Neural cell (in vitro differentiated cells): ENCODE data around the gene PPM1L. TPM values are rescaled to one million over a fixed set of nuclear protein-coding genes. Genes with fewer than 3 reads are reported as not detected.

ENCODE experiments used
- H2AFZ ChIP-seq: fragments of 200-600, 300-800 bp; sonication (generic), shearing (Covaris generic); 2 replicates; pipeline ENCODE4 v1.6.0; 2014; ENCODE audit warnings: low read depth, mild to moderate bottlenecking, antibody characterized with exemption, low read length, moderate library complexity
- H3F3A ChIP-seq: fragments of 200-600 bp; shearing (Covaris generic); 2 replicates; pipeline ENCODE4 v1.6.1; 2016; ENCODE audit warnings: mild to moderate bottlenecking, moderate library complexity, mixed read lengths, antibody characterized with exemption, low read length; ENCODE audit not compliant: insufficient read depth, poor library complexity, severe bottlenecking
- H3K27ac ChIP-seq: fragments of 200-600, 300-800 bp; sonication (generic), shearing (Covaris generic); 2 replicates; pipeline ENCODE4 v1.5.1; 2014; ENCODE audit warnings: mild to moderate bottlenecking, low read length, moderate library complexity
- H3K27me3 ChIP-seq: fragments of 300-800, 200-600 bp; sonication (generic), shearing (Covaris generic); 2 replicates; pipeline ENCODE4 v1.6.0; 2014; ENCODE audit warnings: mild to moderate bottlenecking, low read depth, low read length, moderate library complexity; ENCODE audit not compliant: insufficient read depth
- H3K36me3 ChIP-seq: fragments of 300-800, 200-600 bp; sonication (generic), shearing (Covaris generic); 2 replicates; pipeline ENCODE4 v1.5.1; 2014; ENCODE audit warnings: mild to moderate bottlenecking, antibody characterized with exemption, low read length, moderate library complexity; ENCODE audit not compliant: insufficient read depth
- H3K4me2 ChIP-seq: fragments of 300-800, 200-600 bp; sonication (generic), shearing (Covaris generic); 2 replicates; pipeline ENCODE4 v1.6.0; 2014; ENCODE audit warnings: mild to moderate bottlenecking, low read length
- H3K4me3 ChIP-seq: fragments of 300-800, 200-600 bp; sonication (generic), shearing (Covaris generic); 2 replicates; pipeline ENCODE4 v1.5.1; 2014; ENCODE audit warnings: mild to moderate bottlenecking, low read length, moderate library complexity
- H3K79me2 ChIP-seq: fragments of 200-600 bp; shearing (Covaris generic); replicated peaks from 2 replicates; pipeline ENCODE4 v1.6.0; 2014; ENCODE audit warnings: mild to moderate bottlenecking, low read length, moderate library complexity; ENCODE audit not compliant: insufficient read depth
- H3K9ac ChIP-seq: fragments of 300-800, 200-600 bp; sonication (generic), shearing (Covaris generic); 2 replicates; pipeline ENCODE4 v1.6.1; 2016; ENCODE audit warnings: mild to moderate bottlenecking, low read length, mixed read lengths
- H3K9me2 ChIP-seq: fragments of 200-600 bp; shearing (Covaris generic); 2 replicates; pipeline ENCODE4 v1.6.1; 2016; ENCODE audit warnings: mild to moderate bottlenecking, low read length, mixed read lengths; ENCODE audit not compliant: insufficient read depth
- H3K9me3 ChIP-seq: fragments of 200-600, 300-800 bp; sonication (generic), shearing (Covaris generic); 2 replicates; pipeline ENCODE4 v1.6.1; 2016; ENCODE audit warnings: mild to moderate bottlenecking, mixed run types, low read length, moderate library complexity, mixed read lengths
- H4K20me1 ChIP-seq: fragments of 200-600 bp; shearing (Covaris generic); 2 replicates; pipeline ENCODE4 v1.6.1; 2016; ENCODE audit warnings: mild to moderate bottlenecking, mixed run types; ENCODE audit not compliant: insufficient read depth
- CTCF ChIP-seq: fragments of 450-650 bp; IDR thresholded peaks from 2 replicates; pipeline ENCODE4 v1.5.1; 2014; ENCODE audit warnings: antibody characterized with exemption, mild to moderate bottlenecking, moderate library complexity; ENCODE audit not compliant: poor library complexity, severe bottlenecking
- MXI1 ChIP-seq: fragments of 450-650 bp; conservative IDR thresholded peaks from 2 replicates; pipeline ENCODE4 v1.6.1; 2014; ENCODE audit warnings: antibody characterized with exemption, mild to moderate bottlenecking; ENCODE audit not compliant: poor library complexity, severe bottlenecking
- SMC3 ChIP-seq: fragments of 450-650 bp; conservative IDR thresholded peaks from 2 replicates; pipeline ENCODE4 v1.6.1; 2014; ENCODE audit warnings: antibody characterized with exemption, mild to moderate bottlenecking, moderate library complexity; ENCODE audit not compliant: poor library complexity
- polyA plus RNA-seq: library from polyadenylated mRNA; depleted of rRNA; stranded (reverse); fragments of >200 nt; gene quantifications from 2 replicates; pipeline ENCODE4 v1.2.3, GENCODE V29; 2014
- TF ChIP-seq, protein P1 (sequence below): IDR thresholded peaks from 2 replicates; pipeline ENCODE4 v1.6.1; 2012; ENCODE audit warnings: borderline replicate concordance

PPM1L gene
- polyA plus RNA-seq, 1 donor from 2014 or later, result 24.9 TPM

GRCh38 chr3:161126495-161126894 is 370.5 kb downstream of the PPM1L start:
- Histone ChIP-seq H3K9ac (no peak overlapping the region), H3K4me3 (no peak overlapping the region), H3K27me3 (no peaks in the 10 kb centered on the region), H3F3A (no peaks in the 10 kb centered on the region), H3K4me2 (no peak overlapping the region), H2AFZ (no peak overlapping the region), H3K27ac (no peak overlapping the region), H3K36me3 (no peaks in the 10 kb centered on the region), H3K9me2 (no peaks in the 10 kb centered on the region), H3K9me3 (no peaks in the 10 kb centered on the region), H3K79me2 (no peaks in the 10 kb centered on the region), H4K20me1 (no peaks in the 10 kb centered on the region)
- TF ChIP-seq, protein P1, sequence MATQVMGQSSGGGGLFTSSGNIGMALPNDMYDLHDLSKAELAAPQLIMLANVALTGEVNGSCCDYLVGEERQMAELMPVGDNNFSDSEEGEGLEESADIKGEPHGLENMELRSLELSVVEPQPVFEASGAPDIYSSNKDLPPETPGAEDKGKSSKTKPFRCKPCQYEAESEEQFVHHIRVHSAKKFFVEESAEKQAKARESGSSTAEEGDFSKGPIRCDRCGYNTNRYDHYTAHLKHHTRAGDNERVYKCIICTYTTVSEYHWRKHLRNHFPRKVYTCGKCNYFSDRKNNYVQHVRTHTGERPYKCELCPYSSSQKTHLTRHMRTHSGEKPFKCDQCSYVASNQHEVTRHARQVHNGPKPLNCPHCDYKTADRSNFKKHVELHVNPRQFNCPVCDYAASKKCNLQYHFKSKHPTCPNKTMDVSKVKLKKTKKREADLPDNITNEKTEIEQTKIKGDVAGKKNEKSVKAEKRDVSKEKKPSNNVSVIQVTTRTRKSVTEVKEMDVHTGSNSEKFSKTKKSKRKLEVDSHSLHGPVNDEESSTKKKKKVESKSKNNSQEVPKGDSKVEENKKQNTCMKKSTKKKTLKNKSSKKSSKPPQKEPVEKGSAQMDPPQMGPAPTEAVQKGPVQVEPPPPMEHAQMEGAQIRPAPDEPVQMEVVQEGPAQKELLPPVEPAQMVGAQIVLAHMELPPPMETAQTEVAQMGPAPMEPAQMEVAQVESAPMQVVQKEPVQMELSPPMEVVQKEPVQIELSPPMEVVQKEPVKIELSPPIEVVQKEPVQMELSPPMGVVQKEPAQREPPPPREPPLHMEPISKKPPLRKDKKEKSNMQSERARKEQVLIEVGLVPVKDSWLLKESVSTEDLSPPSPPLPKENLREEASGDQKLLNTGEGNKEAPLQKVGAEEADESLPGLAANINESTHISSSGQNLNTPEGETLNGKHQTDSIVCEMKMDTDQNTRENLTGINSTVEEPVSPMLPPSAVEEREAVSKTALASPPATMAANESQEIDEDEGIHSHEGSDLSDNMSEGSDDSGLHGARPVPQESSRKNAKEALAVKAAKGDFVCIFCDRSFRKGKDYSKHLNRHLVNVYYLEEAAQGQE, result no peak
- TF ChIP-seq MXI1 (no peak), CTCF (no peak), SMC3 (no peak)

Other genes with a start within 250 kb of the PPM1L start
- 20.7 and 23.1 TPM in 2 replicates for gene KPNA4, start 190.7 kb upstream of the PPM1L start, polyA plus RNA-seq
- gene ARL14, start 79.1 kb upstream of the PPM1L start, polyA plus RNA-seq, result not detected in 2 replicates